Ecto neural progenitor cell (in vitro differentiated cells): ENCODE results near the gene VPS52.

ENCODE experiments used
- DNase-seq: peaks from one replicate; pipeline ENCODE4 v3.0.0-alpha.2; 2018; ENCODE audit warnings: low spot score

The VPS52 gene

GRCh38 chr6:33271468-33272274, at the start of gene VPS52, which contains the start of gene RPS18:
Gene VPS52 (minus strand): TSS chr6:33271876. CDS start chr6:33271675, 201 bp downstream.
Gene RPS18 (plus strand): TSS chr6:33272075. CDS start chr6:33272120, 45 bp downstream.
- peak; percentile 91 for DNase-seq

GRCh38 chr6:33321227-33321626, 49.6 kb upstream of the VPS52 start:
- DNase-seq, result no peak

GRCh38 chr6:33320315-33321181, 48.9 kb upstream of the VPS52 start:
- DNase-seq, result no peak

GRCh38 chr6:33319939-33320314, 48.3 kb upstream of the VPS52 start:
- no peak for DNase-seq

- no peak for DNase-seq
These were observed 46.9 kb upstream of the VPS52 start for GRCh38 chr6:33318426-33319073.

- peak; percentile 96 for DNase-seq
These were observed 46.2 kb upstream of the VPS52 start, which contains the start of gene ZBTB22 for GRCh38 chr6:33317669-33318425. Gene ZBTB22 (minus strand): TSS chr6:33317744. CDS start chr6:33316916, 828 bp downstream.

GRCh38 chr6:33317419-33317668, 45.7 kb upstream of the VPS52 start:
- DNase-seq, result no peak

- no peak for DNase-seq
These were observed 45.1 kb upstream of the VPS52 start for GRCh38 chr6:33316603-33317418.

GRCh38 chr6:33315793-33316602, 44.3 kb upstream of the VPS52 start:
- no peak for DNase-seq

- DNase-seq, result peak; percentile 70
These were observed 43.5 kb upstream of the VPS52 start for GRCh38 chr6:33314943-33315792.

- no peak for DNase-seq
These were observed 42.9 kb upstream of the VPS52 start for GRCh38 chr6:33314515-33314942.

- peak; percentile 63 for DNase-seq
These were observed 42.2 kb upstream of the VPS52 start, which contains the start of gene TAPBP for GRCh38 chr6:33313709-33314514. Gene TAPBP (minus strand): TSS chr6:33314078. CDS start chr6:33314041, 37 bp downstream.

- peak; percentile 67 for DNase-seq
These were observed 41.5 kb upstream of the VPS52 start for GRCh38 chr6:33313105-33313708.

GRCh38 chr6:33312361-33313104, 40.9 kb upstream of the VPS52 start:
- no peak for DNase-seq

- no peak for DNase-seq
These were observed 34.7 kb upstream of the VPS52 start for GRCh38 chr6:33306356-33306755.

GRCh38 chr6:33305052-33305451, 33.4 kb upstream of the VPS52 start:
- DNase-seq, result no peak

- DNase-seq, result no peak
These were observed 32.5 kb upstream of the VPS52 start for GRCh38 chr6:33304216-33304615.
